ENCODE data around the gene PTTG1IP2. TPM values are rescaled to one million over a fixed set of nuclear protein-coding genes. Genes with fewer than 3 reads are reported as not detected.

The PTTG1IP2 gene
- total and polyA plus RNA-seq, 2 experiments from 2014 or later, result not detected

DNA sequence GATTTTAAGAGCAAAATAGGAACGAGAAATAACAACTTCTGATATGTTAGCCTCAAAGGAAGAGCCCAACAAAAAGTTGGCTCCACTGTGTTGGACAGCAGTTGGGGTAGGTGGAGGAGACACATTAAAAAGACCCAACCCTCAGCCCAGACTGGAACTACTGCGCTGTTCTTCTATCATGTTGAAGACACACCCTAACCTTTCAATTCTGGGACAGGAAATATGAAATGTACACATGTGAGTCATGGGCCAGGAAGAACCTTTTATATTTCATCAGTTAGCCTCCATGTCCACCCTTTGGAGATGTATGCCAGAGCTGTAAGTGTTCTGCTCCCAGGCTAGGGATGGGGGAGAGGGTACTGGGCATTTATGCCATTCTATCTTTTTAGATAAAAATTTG lies 44.1 kb upstream of the PTTG1IP2 start:
- Histone ChIP-seq H3K4me1 (ENCODE audit: insufficient read depth) (no peaks in the 10 kb centered on the region), H3K79me2 (replicated peaks; ENCODE audit: insufficient read depth) (no peaks in the 10 kb centered on the region), H3K27me3 (ENCODE audit: insufficient read depth) (no peaks in the 10 kb centered on the region), H3K4me3 (no peak overlapping the region), H2AFZ (no peak overlapping the region), H3K27ac (ENCODE audit: low read depth) (no peak overlapping the region), H3K4me2 (no peak overlapping the region), H3K9me2 (ENCODE audit: insufficient read depth) (0 out of 2 replicates have a peak, but pooled peaks cover 4% of the 10 kb centered on the region), H3K36me3 (ENCODE audit: insufficient read depth) (no peaks in the 10 kb centered on the region), H3F3A (replicated peaks; ENCODE audit: low read depth) (no peaks in the 10 kb centered on the region), H4K20me1 (replicated peaks; ENCODE audit: insufficient read depth) (no peaks in the 10 kb centered on the region)
- Mint-ChIP-seq H3K27ac (no peak overlapping the region), H3K9me3 (peaks cover 10% of the 10 kb centered on the region), H3K36me3 (ENCODE audit: low read depth) (peaks cover 12% of the 10 kb centered on the region; the same call in 1 of the 3 replicates), H3K27me3 (ENCODE audit: insufficient read depth, low read depth, poor library complexity) (peaks cover 2% of the 10 kb centered on the region), H3K4me3 (no peak overlapping the region), H3K4me1 (no peaks in the 10 kb centered on the region)
- DNase-seq (ENCODE audit: low spot score), result no peak
- TF ChIP-seq STAT1 (IDR thresholded peaks at IDR 0.05; ENCODE audit: unreplicated experiment) (no peak), CREB1 (CRISPR knock-in tag; IDR thresholded peaks at IDR 0.05; ENCODE audit: low read depth) (no peak), EZH2 (IDR thresholded peaks at IDR 0.05; ENCODE audit: low read depth, unreplicated experiment) (no peak), ZNF331 (CRISPR knock-in tag; IDR thresholded peaks at IDR 0.05; ENCODE audit: low read depth) (no peak), JUNB (IDR thresholded peaks at IDR 0.05; ENCODE audit: unreplicated experiment) (no peak), EZH2phosphoT487 (IDR thresholded peaks at IDR 0.05; ENCODE audit: unreplicated experiment) (no peak), POLR2AphosphoS5 (IDR thresholded peaks at IDR 0.05; ENCODE audit: low read depth) (no peak), NANOG (IDR thresholded peaks at IDR 0.05; ENCODE audit: borderline replicate concordance) (no peak), ZNF114 (CRISPR knock-in tag; IDR thresholded peaks at IDR 0.05) (no peak)
- TF ChIP-seq, protein P1, sequence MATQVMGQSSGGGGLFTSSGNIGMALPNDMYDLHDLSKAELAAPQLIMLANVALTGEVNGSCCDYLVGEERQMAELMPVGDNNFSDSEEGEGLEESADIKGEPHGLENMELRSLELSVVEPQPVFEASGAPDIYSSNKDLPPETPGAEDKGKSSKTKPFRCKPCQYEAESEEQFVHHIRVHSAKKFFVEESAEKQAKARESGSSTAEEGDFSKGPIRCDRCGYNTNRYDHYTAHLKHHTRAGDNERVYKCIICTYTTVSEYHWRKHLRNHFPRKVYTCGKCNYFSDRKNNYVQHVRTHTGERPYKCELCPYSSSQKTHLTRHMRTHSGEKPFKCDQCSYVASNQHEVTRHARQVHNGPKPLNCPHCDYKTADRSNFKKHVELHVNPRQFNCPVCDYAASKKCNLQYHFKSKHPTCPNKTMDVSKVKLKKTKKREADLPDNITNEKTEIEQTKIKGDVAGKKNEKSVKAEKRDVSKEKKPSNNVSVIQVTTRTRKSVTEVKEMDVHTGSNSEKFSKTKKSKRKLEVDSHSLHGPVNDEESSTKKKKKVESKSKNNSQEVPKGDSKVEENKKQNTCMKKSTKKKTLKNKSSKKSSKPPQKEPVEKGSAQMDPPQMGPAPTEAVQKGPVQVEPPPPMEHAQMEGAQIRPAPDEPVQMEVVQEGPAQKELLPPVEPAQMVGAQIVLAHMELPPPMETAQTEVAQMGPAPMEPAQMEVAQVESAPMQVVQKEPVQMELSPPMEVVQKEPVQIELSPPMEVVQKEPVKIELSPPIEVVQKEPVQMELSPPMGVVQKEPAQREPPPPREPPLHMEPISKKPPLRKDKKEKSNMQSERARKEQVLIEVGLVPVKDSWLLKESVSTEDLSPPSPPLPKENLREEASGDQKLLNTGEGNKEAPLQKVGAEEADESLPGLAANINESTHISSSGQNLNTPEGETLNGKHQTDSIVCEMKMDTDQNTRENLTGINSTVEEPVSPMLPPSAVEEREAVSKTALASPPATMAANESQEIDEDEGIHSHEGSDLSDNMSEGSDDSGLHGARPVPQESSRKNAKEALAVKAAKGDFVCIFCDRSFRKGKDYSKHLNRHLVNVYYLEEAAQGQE (IDR thresholded peaks at IDR 0.05; ENCODE audit: unreplicated experiment), result no peak
- TF ChIP-seq, protein P2, sequence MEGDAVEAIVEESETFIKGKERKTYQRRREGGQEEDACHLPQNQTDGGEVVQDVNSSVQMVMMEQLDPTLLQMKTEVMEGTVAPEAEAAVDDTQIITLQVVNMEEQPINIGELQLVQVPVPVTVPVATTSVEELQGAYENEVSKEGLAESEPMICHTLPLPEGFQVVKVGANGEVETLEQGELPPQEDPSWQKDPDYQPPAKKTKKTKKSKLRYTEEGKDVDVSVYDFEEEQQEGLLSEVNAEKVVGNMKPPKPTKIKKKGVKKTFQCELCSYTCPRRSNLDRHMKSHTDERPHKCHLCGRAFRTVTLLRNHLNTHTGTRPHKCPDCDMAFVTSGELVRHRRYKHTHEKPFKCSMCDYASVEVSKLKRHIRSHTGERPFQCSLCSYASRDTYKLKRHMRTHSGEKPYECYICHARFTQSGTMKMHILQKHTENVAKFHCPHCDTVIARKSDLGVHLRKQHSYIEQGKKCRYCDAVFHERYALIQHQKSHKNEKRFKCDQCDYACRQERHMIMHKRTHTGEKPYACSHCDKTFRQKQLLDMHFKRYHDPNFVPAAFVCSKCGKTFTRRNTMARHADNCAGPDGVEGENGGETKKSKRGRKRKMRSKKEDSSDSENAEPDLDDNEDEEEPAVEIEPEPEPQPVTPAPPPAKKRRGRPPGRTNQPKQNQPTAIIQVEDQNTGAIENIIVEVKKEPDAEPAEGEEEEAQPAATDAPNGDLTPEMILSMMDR (conservative IDR thresholded peaks at IDR 0.05; ENCODE audit: low read depth in 2 of 2), result no peak
- TF ChIP-seq, protein P3, sequence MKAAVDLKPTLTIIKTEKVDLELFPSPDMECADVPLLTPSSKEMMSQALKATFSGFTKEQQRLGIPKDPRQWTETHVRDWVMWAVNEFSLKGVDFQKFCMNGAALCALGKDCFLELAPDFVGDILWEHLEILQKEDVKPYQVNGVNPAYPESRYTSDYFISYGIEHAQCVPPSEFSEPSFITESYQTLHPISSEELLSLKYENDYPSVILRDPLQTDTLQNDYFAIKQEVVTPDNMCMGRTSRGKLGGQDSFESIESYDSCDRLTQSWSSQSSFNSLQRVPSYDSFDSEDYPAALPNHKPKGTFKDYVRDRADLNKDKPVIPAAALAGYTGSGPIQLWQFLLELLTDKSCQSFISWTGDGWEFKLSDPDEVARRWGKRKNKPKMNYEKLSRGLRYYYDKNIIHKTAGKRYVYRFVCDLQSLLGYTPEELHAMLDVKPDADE (IDR thresholded peaks at IDR 0.05), result no peak
- no peak for ATAC-seq

All from GM23338 (cell line).